Activated T-helper 1 cell treated with anti-CD3 and anti-CD28 coated beads, Interleukin-2, amount 50 U/mL, for 16 hours (primary cell): ENCODE results near the gene RNU6-1.

Experiments used
- DNase-seq, 2 donors: peaks; one replicate each; pipeline ENCODE4 v3.0.0-alpha.2; 2020; ENCODE audit warnings: low read depth in 1 of 2, low spot score in 1 of 2

Gene RNU6-1

DNA sequence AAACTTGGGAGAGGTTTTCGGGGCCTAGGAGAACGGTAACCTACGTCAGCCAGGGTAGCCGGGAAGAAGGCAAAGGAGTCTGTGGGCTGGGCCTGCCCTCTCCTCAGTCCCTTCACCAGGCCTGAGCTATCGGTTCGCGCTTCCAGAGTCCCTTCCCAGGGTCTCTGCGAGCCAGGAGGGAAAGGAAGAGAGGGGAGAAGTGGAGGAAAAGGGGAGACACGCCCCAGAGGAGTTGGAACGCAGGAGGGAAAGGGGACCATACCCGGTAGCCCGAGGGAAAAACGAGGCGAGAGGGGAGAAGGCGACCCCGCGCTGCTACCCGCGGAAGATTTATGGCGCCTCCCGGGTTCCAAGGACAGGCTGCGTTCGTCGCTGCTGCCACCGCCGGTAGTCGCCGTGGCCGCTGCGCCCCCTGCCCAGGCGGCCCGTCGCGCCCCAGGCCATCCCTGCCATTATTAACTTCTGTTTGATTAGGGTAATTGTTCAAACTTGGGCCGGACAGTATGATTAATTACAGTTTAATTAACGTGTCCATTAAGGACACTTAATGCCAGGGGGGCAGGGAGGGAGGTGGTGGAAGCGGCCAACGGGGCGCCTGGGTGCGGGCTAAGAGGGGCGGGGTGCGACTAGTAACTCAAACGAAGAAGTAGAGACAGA is 17.9 kb downstream of the RNU6-1 start:
- no peak for DNase-seq

DNA sequence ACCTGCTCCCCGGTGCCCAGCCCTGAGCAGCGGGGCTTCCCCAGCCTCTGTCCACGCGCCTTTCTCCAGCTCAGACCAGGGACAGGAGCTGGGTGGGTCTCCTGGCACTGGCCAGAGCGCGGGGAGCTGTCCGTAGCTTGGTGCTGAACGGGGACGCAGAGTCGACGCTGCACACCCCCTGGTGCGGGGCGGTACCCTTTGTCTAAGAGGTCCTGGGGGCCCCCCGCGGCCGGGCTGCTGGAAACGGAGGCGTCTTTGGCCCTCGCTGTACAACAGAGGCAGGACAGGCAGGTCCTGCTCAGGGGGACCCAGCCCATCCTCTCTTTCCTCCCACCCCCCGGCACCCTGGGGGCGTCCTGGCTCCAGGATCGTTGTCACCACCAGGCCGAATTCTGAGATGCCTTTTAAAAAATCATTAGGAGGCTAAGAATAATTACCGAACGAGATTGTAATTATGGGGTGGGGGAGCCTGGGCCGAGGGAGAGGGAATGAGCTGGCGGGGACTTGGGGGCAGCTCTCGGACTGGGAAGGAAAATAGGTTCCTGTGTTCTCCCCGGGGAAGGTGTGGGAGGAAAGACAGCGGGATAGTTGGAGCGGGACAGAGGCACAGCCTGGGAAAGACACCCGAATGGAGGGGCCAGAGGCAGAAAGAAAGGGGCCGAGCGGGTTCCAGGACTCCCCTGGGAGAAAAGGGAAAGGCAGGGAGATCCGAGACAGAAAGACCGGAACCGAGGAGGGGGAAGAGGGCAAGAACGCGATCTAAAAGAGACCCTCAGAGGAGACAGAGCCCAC is 18.7 kb downstream of the RNU6-1 start:
- no peak for DNase-seq

DNA sequence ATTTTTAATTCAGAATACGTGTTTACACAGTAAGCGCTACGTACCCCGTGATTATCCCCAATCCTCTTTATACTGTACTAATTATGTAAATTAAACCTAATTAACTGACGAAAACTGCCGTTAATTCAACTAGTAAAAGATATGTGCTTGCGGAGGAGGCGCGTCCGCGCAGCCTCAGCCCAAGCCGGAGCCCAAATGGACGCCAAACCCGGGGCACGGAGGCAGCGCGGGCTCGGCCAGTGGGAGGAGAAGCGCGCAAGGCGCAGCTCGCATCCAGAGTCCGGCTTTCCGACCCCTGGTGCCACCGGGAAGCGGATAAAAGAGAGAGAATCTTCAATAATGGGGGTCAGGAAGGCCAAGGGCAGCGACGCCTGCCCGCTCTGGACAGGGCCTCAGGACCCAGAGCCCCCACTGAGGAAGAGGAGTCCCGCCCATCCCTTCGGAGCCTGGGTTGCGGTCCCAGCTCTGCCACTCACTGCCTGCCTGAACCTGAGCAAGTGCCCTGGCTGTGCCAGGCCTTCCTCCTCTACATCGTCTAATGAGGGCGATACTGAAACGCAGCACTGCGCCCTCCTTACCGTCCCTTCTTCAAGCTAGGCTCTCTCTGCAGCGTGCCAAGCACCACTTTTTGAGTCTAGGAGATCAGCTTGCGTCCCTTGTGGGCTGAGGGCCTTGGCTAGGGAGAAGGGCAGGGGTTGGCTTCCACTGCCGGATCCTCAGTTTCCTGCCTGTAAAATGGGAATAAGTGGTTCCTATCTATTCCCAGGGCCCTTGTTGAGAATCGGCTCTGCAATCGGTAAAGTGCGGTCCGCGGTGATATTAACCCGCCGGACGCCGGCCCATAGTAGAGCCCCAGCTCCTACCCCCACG is 19.5 kb downstream of the RNU6-1 start:
- DNase-seq, result no peak

DNA sequence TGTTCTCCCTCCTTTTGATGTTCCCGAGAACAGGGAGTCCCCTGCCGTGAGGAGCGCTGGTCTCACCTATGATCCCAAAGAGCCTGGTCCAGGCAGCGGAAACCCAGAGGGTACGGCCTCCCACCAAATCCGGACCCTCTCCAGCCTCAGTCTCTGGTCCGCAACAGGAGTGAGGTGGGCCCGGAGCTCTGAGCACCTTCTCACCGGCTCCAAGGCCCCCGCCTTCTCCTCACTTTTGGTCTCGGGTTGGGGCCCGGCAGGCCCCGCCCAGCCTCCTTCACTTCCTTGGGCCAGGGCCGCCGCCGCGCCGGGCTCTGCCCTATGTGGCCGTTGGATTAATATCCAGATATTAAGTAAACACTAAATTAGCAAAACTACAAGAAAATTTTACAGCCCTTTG is 20.2 kb downstream of the RNU6-1 start:
- DNase-seq, result no peak

DNA sequence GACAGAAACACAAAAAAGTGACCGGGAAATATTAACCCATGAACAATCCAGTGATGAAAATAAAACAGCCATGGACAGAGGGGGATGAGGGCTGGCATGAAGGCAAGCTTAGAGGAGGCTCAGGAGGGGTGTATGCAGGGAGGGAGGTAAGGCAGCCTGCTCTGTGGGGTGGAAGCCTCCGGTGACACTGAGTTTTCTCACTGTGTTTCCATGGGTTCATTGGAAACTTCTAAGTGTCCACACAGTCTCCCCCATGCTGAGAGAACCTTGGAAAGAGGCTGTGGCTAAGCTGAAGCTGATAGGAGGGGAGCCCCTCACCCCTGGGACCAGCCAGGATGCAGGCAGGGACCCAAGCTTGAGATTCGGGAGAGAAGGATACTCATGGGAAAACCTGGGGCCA is 21.4 kb downstream of the RNU6-1 start:
- DNase-seq, result no peak

DNA sequence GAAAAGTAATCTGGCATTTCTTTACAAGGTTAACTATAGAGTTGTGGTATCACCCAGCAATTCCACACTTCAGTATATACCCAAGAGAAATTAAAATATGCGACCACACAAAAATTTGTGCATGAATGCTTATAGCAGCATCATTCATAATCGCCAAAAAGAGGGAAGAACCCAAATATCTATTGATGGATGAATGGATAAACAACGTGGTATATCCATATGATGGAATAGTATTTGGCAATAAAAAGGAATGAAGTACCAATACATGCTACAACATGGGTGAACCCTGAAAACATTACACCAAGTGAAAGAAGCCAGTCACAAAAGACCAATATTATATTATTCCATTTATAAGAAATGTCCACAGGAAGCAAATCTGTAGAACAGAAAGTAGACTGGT is 23.2 kb downstream of the RNU6-1 start:
- no peak for DNase-seq

DNA sequence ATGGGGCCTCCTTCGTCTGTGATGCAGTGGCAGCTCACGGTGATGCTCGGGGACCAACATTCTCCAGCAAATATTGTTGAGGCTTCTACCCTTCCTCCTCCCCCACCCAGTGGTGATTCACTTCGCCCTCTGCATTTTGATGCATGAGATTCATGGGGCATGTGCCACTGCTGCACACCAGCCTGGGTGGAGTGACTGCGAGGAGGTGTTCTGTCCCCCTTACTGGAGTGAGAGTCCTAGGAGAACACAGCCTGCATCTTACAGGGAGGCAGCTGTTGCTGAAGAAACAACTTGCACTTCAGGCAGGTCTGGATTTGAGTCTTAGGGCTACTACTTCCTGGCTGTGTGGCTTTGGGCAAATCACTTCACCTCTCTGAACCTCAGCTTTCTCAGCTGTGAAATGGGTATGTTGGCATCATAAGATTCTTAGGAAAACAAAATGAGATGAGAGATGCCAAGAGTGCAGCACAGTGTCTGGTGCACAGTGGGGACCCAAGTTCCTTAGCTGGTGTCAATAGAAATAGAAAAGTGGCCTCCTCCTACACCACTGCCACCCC is 24.7 kb downstream of the RNU6-1 start:
- DNase-seq, result no peak

DNA sequence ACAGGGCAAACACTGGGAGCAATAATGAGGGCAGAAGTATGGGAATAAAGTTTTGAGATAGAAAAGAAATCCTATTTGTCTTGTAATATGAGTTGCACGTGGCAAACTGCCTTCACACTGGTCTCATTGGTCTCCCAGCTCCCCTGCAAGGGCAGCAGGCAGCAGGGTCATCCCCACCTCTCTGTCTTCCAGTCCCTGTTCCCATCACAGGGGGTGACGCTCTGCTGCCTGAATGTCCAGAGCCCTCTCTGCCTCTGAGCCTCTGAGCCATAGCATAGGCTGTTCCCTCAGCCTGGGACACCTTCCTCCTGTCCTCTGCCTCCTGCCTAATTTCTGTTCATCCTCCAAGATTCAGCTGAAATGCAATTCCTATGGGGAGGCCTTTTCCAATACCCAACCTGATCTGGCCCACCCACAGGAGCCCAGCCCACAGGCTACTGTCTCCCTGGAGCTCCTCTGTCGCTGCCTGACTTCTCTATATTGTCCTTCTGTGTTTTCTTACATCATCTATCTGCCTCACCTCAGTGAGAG is 26.7 kb downstream of the RNU6-1 start:
- no peak for DNase-seq

DNA sequence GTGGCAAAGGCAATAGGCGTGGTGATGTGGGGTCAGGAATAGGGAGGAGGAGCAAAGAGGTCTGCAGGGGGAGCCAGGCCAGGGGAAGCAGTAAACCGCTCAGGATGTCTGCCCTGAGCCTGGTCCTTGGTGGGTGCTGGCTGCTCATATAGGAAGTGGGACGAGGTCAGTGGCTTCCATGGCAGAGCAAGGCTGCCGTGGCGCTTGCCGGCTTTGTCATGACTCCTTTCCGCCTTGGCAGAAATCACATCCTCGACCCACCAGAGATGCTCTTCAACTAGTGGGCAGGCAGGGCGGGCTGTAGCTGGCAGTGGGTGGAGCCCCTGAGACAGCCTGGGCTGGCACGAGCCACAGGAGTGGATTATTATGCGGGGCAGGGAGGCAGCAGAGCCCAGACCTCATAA is 27.6 kb downstream of the RNU6-1 start:
- DNase-seq, result no peak

DNA sequence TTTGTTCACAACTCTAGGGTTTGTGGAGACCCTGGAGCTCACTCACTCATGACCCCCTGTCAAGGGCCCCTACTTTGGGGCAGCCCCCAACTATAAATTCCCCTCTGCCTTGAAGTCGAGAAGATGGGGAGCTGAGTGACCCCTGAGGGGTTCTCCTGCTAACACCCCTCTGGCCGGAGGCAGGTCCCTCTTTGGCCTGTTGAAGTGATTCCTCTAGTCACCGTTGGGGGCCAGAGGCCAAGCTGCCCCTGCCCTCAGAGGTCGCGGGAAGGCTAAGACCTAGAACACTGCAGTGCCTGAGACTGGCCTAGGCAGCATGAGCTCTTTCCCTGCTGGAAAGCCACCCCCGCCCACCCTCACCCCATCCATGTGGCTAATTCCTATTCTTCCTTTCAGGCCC is 30.0 kb downstream of the RNU6-1 start:
- no peak for DNase-seq

DNA sequence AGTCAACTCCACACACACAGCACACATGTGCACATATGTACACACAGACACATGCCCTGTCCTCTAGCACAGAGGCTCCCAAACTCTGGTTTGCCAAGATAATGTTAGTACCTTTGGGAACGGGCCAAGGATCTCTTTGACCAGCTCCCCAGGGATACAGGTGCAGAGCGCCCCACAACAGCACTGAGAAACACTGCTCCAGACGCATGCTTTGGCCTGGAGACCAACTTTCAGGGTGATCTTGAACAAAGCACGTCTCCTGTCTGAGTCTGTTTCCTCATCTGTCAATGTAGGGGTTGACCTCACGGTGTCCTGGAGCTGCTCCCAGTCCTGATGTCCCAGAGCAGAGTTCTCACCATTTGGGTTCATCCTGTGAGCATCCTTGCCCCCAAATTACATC is 30.4 kb downstream of the RNU6-1 start:
- no peak for DNase-seq

DNA sequence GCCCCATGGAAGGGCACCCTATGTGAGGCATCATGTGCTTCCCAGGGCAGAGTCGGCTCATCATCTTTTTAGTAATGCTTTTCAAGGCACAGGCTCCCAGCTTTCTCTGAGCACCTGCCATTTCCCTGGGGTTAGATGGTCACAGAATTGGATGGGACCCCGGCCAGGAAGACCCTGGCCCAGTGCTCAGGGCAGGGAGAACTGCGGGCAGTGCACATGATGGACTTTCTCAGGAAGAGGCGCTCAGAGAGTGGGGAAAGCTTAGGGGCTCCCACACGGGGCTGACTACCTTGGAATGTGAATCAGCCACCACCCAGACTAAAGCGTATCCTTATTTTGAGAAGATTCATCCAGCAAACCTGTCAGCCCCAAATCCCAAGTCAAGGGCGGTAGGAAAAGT is 31.0 kb downstream of the RNU6-1 start:
- no peak for DNase-seq

DNA sequence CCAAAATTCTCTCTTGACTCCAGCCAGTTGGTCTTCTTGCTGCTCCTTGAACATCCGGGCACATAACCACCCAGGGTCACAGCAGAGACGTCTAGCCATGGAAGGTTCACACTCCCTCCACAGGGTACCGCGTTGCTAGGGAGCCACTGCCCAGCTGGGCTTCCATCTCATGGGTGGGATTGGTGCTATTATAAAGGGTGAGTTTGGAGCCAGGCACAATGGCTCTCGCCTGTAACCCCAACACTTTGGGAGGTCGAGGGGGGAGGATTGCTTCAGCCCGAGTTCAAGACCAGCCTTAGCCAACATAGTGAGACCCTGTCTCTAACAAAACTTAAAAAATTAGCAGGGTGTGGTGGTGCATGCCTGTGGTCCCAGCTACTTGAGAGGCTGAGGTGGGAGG is 32.0 kb downstream of the RNU6-1 start:
- no peak for DNase-seq

DNA sequence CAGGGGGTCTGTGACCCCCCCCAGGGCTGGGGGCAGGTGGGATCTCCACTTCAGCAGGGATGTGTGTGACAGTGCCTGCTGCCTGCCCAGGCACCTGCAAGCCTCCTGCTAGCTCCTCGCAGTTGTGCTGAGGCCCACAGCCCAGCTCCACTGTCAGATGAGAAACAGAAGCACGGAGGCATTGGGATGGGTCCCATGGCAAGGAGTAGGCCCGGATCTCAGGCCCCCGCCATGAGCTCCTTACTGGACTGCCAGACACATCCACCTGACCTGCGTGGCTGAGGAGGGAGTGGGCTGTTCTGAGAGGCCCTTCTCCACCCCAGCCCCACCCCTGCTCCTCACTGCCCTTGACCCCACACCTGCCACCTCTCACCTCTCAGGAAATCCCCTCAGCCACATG is 32.7 kb downstream of the RNU6-1 start:
- no peak for DNase-seq

DNA sequence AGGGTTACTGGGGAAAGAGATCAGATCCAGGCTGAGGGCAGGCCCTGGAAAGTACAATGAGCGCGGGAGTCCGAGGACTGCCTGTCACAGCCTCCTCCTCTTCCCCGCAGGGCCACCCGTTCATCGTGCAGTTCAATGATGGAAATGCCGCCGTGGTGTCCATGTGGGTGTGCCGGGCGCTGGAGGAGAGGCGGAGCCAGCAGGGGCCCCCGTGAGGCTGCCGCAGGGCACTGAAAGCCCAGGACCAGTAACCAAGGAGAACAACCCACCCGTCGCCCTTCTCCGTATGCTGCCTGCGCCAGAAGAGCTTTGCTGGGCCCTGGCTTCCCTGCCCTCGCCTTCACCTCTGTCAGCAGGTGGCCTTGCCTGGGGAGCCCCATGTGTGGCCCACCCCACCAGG is 33.3 kb downstream of the RNU6-1 start:
- no peak for DNase-seq

DNA sequence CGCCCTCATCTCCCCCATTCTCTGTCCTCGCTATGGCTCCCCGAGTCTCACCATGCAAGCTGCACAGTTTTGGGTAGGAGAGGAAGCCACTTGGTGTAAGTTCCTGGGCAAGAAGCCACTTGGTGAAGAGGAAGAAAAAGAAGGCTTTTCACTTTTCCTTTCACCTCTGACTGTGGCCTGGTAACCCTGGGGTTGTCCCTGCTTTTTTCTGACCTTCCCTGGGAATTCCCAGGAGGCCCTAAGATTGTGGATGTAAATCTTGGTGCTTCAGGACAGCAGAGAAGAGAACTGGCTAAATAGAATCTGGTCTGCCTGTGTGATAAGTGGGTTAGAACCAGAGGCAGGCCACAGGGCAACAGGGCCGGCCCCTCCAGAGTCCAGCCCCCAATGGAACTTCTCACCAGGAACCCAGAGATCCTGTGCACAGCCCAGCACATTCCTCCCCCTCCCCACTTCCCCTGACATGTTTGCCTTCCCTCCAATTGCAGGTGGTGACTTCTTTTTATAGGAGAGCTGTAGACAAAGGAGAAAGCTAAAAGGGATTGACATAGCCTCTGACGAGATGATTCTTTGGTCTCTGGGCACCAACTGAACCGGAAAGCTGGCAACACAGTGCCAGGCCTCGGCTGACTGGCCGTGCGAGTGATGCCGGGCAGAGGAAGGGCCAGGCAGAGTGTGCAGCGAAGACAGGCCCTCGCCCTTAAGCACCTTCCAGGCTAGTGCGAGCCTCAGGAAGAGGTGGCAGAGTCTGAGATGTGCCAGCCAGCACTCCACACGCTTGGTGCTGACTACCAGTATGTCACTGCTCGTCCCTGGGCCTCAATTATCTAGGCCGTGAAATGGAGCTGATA is 34.0 kb downstream of the RNU6-1 start:
- DNase-seq, result no peak

DNA sequence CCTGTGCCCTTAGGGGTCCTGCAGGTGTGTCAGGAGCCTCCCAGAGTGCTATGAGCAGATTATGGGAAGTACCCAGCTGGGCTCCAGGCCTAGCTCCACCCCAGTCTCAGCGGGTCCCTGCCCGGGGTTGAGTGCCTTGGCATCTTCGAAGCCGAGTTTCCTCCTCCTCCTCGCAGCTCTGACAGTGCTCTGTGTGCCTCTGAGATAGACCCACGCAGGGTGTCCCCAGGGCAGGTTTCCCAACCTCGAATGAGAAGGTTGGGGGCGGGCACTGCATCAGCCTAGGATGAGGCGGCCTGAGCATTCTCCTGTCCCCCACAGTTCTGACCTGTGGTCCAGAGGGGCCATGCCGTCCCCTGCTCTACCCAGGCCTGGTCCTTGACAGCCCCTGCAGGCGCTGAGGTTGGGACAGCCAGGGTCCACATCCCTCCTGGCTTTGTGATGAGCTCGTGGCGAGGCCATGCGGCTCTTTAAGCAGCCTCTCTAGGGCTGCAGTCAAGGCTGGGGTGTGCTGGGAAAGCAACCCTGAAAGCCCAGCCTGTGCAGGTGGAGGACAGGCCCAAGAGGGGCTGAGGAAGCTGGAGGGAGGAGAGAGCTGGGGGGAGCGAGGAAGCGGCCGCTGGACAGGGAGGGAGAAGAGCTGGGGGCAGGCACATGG is 34.7 kb downstream of the RNU6-1 start:
- no peak for DNase-seq

DNA sequence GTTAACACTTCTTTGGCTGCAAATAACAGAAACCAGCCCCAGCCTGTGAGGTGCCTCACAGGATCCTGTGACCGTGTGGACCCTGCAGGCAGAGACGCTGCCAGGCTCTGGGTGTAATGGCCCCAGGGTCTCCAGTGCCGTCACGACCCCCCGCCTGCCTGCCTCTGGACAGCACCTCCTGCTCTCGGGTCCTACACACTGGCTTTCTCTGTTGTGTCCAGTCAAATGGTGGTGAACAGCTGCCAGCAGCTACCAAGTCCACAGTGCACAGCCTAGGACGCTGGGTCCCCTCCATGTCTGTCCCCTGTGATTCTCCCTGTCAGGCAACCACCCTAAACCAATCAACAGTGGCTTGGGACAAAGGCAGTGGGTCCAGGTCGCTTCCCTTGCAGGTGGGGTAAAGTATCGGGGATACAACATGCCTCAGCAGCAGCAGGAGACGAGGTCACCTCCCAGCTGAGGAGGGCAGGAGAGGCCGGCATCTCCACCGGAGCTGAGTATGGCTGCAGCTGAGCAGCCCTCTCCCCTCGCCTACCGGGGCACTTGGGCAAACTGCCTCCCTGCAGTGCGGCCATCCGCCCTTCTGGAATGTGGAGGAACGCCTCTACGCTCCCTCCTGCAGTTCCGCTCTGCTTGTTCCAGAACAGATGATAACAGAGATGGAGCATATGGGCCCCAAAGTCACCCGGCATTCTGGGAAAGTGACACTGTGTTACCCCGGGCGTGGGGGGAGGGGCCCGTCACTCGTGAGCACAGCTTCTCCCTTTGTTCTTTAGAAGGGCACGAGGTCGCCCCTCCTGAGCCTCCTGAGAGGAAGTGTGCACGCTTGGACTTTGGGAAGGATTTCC is 35.6 kb downstream of the RNU6-1 start:
- DNase-seq, result no peak

DNA sequence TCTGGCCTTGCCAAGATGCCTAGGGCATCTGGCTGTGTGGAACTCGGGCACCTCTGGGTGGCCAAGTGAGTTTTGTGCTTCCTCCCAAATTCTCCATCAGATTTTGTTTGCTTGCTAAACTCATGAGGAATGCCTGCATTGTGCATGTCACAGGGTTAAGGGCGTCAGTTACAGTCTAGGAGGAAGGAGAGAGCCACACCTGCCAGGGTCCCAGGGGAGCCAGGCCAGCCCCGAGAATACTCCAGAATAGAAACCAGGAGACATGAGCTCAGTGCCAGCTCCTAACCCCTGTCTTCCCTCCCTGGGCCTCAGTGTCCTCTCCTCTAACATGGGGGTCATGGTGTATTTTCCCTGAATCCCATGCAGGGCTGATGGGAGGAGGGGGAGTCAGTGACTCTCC is 36.5 kb downstream of the RNU6-1 start:
- DNase-seq, result no peak
